Lower leg skin (tissue), 4 donors: ENCODE results near the gene OMA1. TPM values are rescaled to one million over a fixed set of nuclear protein-coding genes. Genes with fewer than 3 reads are reported as not detected.

Source experiments
- DNase-seq, 2 donors: peaks; one replicate each; pipeline ENCODE4 v3.0.0-alpha.2; 2019; ENCODE audit warnings: low spot score in 2 of 2
- H3K4me3 ChIP-seq: fragments of 200-600 bp; sonication (generic); 2 replicates; pipeline ENCODE4 v1.5.1; 2017; ENCODE audit warnings: mild to moderate bottlenecking, low read depth; ENCODE audit not compliant: poor library complexity, severe bottlenecking
- POLR2A ChIP-seq, 2 donors: fragments of 450-650 bp; IDR thresholded peaks; one replicate each; pipeline ENCODE4 v1.6.1; 2016 to 2017; ENCODE audit warnings: antibody characterized with exemption in 2 of 2, mild to moderate bottlenecking in 1 of 2, moderate library complexity in 1 of 2
- WGBS, 2 donors: methylation state at CpG; one replicate each; pipeline ENCODE4 v1.1.5; 2018; 5-methylcytosine and 5-hydroxymethylcytosine counted together
- intact Hi-C: fragments of 100-400 bp; cut with DNase I; formaldehyde crosslinking; loops from one replicate; pipeline ENCODE4 v1.15.0; 2023; ENCODE audit warnings: low total_unique reads
- total RNA-seq, 4 donors: library from RNA; depleted of rRNA; stranded (reverse); fragments of >200 nt; gene quantifications; one replicate each; pipeline ENCODE4 v1.1.0, GENCODE V29; 2016
- TF ChIP-seq, protein P1 (sequence below), 3 donors: fragments of 450-650 bp; IDR thresholded peaks; one replicate each; pipeline ENCODE4 v1.5.1; 2016; ENCODE audit warnings: antibody characterized with exemption in 3 of 3, mild to moderate bottlenecking in 3 of 3, moderate library complexity in 2 of 3

The OMA1 gene
- total RNA-seq, 4 donors from 2014 or later, result 14.3 to 25.2 (median 20.0) TPM

GRCh38 chr1:58487002-58487401, 59.5 kb downstream of the OMA1 start:
- no peak for TF ChIP-seq POLR2A (IDR thresholded peaks at IDR 0.05)
- TF ChIP-seq, protein P1, sequence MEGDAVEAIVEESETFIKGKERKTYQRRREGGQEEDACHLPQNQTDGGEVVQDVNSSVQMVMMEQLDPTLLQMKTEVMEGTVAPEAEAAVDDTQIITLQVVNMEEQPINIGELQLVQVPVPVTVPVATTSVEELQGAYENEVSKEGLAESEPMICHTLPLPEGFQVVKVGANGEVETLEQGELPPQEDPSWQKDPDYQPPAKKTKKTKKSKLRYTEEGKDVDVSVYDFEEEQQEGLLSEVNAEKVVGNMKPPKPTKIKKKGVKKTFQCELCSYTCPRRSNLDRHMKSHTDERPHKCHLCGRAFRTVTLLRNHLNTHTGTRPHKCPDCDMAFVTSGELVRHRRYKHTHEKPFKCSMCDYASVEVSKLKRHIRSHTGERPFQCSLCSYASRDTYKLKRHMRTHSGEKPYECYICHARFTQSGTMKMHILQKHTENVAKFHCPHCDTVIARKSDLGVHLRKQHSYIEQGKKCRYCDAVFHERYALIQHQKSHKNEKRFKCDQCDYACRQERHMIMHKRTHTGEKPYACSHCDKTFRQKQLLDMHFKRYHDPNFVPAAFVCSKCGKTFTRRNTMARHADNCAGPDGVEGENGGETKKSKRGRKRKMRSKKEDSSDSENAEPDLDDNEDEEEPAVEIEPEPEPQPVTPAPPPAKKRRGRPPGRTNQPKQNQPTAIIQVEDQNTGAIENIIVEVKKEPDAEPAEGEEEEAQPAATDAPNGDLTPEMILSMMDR (IDR thresholded peaks at IDR 0.05), result no peak
- DNase-seq, result no peak
- WGBS, 2 donors, result 92 to 98% methylated on average over 5 of the region's 5 CpGs
- intact Hi-C loops, result no loop called here
- H3K4me3 ChIP-seq, result no peak overlapping the region

DNA sequence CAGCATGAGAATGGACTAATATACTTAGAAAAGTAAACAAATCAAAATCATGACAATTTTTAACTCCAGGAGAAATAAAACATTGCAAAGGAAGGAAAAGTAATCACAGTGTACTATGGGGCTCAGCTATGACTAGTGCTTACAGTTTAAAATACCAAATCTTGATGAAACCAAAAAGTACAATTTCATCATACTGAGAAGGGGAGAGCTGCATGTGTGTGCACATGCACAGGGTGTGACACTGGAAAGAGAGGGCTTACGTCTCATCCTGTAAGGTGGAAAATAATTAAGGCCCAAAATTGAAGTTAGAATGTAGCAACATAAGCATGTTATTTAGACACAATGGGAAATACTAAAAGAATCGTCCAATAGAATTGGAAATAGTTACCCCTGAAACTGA, 64.6 kb downstream of the OMA1 start:
- intact Hi-C loops, result no loop called here
- no peak overlapping the region for H3K4me3 ChIP-seq
- TF ChIP-seq POLR2A (IDR thresholded peaks at IDR 0.05), result no peak
- TF ChIP-seq, protein P1 (IDR thresholded peaks at IDR 0.05), result no peak
- WGBS, 2 donors, result 90 to 97% methylated on average over 2 of the region's 2 CpGs
- DNase-seq, result no peak

DNA sequence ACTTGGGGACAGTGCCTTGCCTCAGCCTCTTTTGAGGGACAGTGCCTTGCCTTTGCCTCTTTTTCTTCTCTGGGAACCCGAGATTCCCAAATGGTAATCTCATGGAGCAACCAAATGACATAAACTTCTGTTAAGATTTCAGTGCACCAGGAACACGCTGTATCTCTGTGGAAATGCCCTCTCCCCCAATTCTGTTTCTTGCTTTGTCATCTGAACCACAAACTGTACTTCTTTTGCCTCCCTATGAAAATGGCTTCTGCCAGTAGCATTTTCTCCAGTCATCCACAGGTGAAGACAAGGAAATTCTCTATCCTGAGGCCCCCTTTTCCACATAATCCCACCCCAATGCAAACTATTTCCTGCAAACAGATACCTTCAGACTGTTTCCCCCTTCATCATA, 66.3 kb downstream of the OMA1 start:
- TF ChIP-seq POLR2A (IDR thresholded peaks at IDR 0.05), result no peak
- TF ChIP-seq, protein P1 (IDR thresholded peaks at IDR 0.05), result no peak
- no peak overlapping the region for H3K4me3 ChIP-seq
- DNase-seq, result no peak
- 85 to 91% methylated on average over 2 of the region's 2 CpGs for WGBS, 2 donors
- intact Hi-C loops, result no loop called here

DNA sequence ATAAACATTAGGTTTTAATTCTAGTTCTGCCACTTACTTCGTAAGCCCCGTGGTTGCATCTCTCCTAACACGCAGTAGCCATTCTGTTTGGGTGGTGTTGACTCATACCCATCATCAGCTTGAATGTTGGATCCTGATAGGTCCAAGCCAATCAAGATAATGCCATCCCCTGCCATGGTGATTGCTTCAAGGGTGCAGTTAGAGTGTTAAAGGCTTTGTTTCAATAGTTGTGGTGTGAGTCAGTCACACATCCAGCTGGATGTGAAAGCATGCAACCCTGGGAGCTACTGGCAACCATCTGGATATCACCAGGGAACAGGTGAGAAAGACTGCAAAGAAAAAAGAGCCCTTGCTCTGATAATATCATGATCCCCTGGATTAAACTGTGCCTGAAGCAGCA, 69.1 kb downstream of the OMA1 start:
- no peak for TF ChIP-seq POLR2A (IDR thresholded peaks at IDR 0.05)
- TF ChIP-seq, protein P1 (IDR thresholded peaks at IDR 0.05), result no peak
- no peak for DNase-seq
- 95 to 97% methylated on average over 3 of the region's 3 CpGs for WGBS, 2 donors
- no peak overlapping the region for H3K4me3 ChIP-seq
- intact Hi-C loops, result no loop called here

- TF ChIP-seq, protein P1 (IDR thresholded peaks at IDR 0.05), result no peak
- no peak for TF ChIP-seq POLR2A (IDR thresholded peaks at IDR 0.05)
- DNase-seq, result no peak
- intact Hi-C loops, result no loop called here
Measured at GRCh38 chr1:58476179-58476578, 70.3 kb downstream of the OMA1 start.

DNA sequence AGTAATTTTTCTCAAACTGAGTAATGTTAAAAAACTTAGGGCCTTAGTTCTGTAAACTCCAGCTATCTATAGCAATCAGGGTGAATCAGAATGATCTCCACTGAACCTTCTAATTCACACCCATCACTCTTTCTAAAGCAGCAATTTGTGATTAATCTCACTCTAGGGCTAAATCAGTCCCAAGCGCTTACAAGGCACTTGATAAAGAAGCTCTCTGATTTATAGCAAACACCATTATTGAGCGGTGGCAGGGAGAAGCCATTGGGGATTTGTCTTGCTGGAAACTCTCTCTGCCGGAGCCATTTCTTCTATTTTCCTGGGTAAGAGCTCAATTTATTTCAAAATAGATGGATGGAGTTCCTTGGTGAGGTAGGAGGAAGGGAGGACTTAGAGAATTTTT, 77.0 kb downstream of the OMA1 start:
- no peak for DNase-seq
- intact Hi-C loops, result no loop called here
- no peak for TF ChIP-seq POLR2A (IDR thresholded peaks at IDR 0.05)
- TF ChIP-seq, protein P1 (IDR thresholded peaks at IDR 0.05), result no peak
- no peak overlapping the region for H3K4me3 ChIP-seq
- 85 to 86% methylated on average over 3 of the region's 3 CpGs for WGBS, 2 donors

More at GRCh38 chr1:58476179-58476578, 70.3 kb downstream of the OMA1 start:
- 85 to 87% methylated on average over 3 of the region's 3 CpGs for WGBS, 2 donors
- H3K4me3 ChIP-seq, result no peak overlapping the region
